ENCODE measurements around the gene RPS14. TPM values are rescaled to one million over a fixed set of nuclear protein-coding genes. Genes with fewer than 3 reads are reported as not detected.

Gene RPS14
- total and polyA plus RNA-seq, 10 of the 15 experiments (the other 5 are each of a cell fraction or from before 2014, with no cell fraction given): 2,295 to 4,047 (median 2,787) TPM

GRCh38 chr5:150398722-150399523 is 50.6 kb downstream of the RPS14 start (continued):
- TF ChIP-seq, protein P1, sequence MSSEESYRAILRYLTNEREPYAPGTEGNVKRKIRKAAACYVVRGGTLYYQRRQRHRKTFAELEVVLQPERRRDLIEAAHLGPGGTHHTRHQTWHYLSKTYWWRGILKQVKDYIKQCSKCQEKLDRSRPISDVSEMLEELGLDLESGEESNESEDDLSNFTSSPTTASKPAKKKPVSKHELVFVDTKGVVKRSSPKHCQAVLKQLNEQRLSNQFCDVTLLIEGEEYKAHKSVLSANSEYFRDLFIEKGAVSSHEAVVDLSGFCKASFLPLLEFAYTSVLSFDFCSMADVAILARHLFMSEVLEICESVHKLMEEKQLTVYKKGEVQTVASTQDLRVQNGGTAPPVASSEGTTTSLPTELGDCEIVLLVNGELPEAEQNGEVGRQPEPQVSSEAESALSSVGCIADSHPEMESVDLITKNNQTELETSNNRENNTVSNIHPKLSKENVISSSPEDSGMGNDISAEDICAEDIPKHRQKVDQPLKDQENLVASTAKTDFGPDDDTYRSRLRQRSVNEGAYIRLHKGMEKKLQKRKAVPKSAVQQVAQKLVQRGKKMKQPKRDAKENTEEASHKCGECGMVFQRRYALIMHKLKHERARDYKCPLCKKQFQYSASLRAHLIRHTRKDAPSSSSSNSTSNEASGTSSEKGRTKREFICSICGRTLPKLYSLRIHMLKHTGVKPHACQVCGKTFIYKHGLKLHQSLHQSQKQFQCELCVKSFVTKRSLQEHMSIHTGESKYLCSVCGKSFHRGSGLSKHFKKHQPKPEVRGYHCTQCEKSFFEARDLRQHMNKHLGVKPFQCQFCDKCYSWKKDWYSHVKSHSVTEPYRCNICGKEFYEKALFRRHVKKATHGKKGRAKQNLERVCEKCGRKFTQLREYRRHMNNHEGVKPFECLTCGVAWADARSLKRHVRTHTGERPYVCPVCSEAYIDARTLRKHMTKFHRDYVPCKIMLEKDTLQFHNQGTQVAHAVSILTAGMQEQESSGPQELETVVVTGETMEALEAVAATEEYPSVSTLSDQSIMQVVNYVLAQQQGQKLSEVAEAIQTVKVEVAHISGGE (CRISPR knock-in tag; IDR thresholded peaks at IDR 0.05): 0 out of 2 replicates have a peak, but pooled peaks have one; percentile 3
- no peak for TF ChIP-seq SUPT20H (IDR thresholded peaks at IDR 0.05; ENCODE audit: borderline replicate concordance, control insufficient read depth, low read depth, low read length)
- no peak for TF ChIP-seq RELB (IDR thresholded peaks at IDR 0.05; ENCODE audit: low read depth)
- no peak for TF ChIP-seq SMAD1 (IDR thresholded peaks at IDR 0.05; ENCODE audit: low read depth, partially characterized antibody)
- no peak for TF ChIP-seq NFIC (IDR thresholded peaks at IDR 0.05; ENCODE audit: low read depth, low read length)
- TF ChIP-seq E2F4 (IDR thresholded peaks at IDR 0.05; ENCODE audit: low read depth, low read length): no peak
- TF ChIP-seq, protein P2, sequence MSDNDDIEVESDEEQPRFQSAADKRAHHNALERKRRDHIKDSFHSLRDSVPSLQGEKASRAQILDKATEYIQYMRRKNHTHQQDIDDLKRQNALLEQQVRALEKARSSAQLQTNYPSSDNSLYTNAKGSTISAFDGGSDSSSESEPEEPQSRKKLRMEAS (IDR thresholded peaks at IDR 0.05; ENCODE audit: low read depth, low read length): no peak
- TF ChIP-seq HDGF (IDR thresholded peaks at IDR 0.05): 0 out of 2 replicates have a peak, but pooled peaks have one; percentile 55
- TF ChIP-seq IKZF1 (conservative IDR thresholded peaks at IDR 0.05): 0 out of 2 replicates have a peak, but pooled peaks have one; percentile 22
- TF ChIP-seq POLR2A (IDR thresholded peaks at IDR 0.05; ENCODE audit: low read depth, low read length): peak; percentile 77
- peak; percentile 2; the same call in 1 of the 2 replicates for TF ChIP-seq BCL11A (IDR thresholded peaks at IDR 0.05; ENCODE audit: low read depth, low read length)
- peak in 1 of 2 experiments; percentile 62; a peak in 2 of 3 replicates for TF ChIP-seq EGR1 (IDR thresholded peaks at IDR 0.05; ENCODE audit: borderline replicate concordance in 1 of 2, low read depth in 2 of 2, low read length in 2 of 2)
- no peak for TF ChIP-seq SREBF1 (IDR thresholded peaks at IDR 0.05; ENCODE audit: low read length)
- TF ChIP-seq KAT2A (conservative IDR thresholded peaks at IDR 0.05; ENCODE audit: control insufficient read depth, low read depth, low read length): no peak
- TF ChIP-seq TCF3 (IDR thresholded peaks at IDR 0.05; ENCODE audit: borderline replicate concordance, insufficient read depth, low read depth, low read length): peak; percentile 71; the same call in 1 of the 2 replicates
- peak; percentile 85 for TF ChIP-seq POLR2AphosphoS5 (IDR thresholded peaks at IDR 0.05; ENCODE audit: low read length)
- peak; percentile 29; the same call in 1 of the 2 replicates for TF ChIP-seq TAF1 (IDR thresholded peaks at IDR 0.05; ENCODE audit: borderline replicate concordance, low read depth, low read length)
- peak; percentile 37 for TF ChIP-seq SMC3 (IDR thresholded peaks at IDR 0.05; ENCODE audit: borderline replicate concordance, low read length)
- 0 out of 2 replicates have a peak, but pooled peaks have one; percentile 50 for TF ChIP-seq MEF2A (IDR thresholded peaks at IDR 0.05; ENCODE audit: insufficient read depth, low read depth, low read length)
- no peak; the same call in 1 of the 2 replicates for TF ChIP-seq CHD2 (IDR thresholded peaks at IDR 0.05; ENCODE audit: borderline replicate concordance, low read depth, low read length)

Measured in GM12878 (cell line).